H9 (cell line): Measurements from ENCODE around the gene CCDC3. TPM values are rescaled to one million over a fixed set of nuclear protein-coding genes. Genes with fewer than 3 reads are reported as not detected.

Experiments used
- DNase-seq: peaks from one replicate; pipeline ENCODE4 v3.0.0-alpha.2; 2017
- H2AFZ ChIP-seq: one replicate; pipeline ENCODE4 v1.6.1; 2013; ENCODE audit warnings: mild to moderate bottlenecking, low read length, control low read depth, moderate library complexity
- H2AK5ac ChIP-seq: 2 replicates; pipeline ENCODE4 v1.6.1; 2013; ENCODE audit warnings: low read length, control low read depth, mixed read lengths; ENCODE audit not compliant: insufficient read length
- H2BK120ac ChIP-seq: one replicate; pipeline ENCODE4 v1.6.1; 2013; ENCODE audit warnings: low read depth, mild to moderate bottlenecking, low read length, control low read depth, inconsistent platforms; ENCODE audit not compliant: poor library complexity, severe bottlenecking
- H2BK12ac ChIP-seq: 2 replicates; pipeline ENCODE4 v1.6.1; 2013; ENCODE audit warnings: low read length, control low read depth, mixed read lengths, low read depth; ENCODE audit not compliant: insufficient read length
- H2BK15ac ChIP-seq: 2 replicates; pipeline ENCODE4 v1.6.1; 2013; ENCODE audit warnings: low read depth, low read length, control low read depth
- H2BK20ac ChIP-seq: one replicate; pipeline ENCODE4 v1.6.1; 2013; ENCODE audit warnings: low read depth, mild to moderate bottlenecking, low read length, control low read depth, inconsistent platforms; ENCODE audit not compliant: poor library complexity, severe bottlenecking
- H2BK5ac ChIP-seq: 2 replicates; pipeline ENCODE4 v1.6.1; 2013; ENCODE audit warnings: low read length, control low read depth, mixed read lengths; ENCODE audit not compliant: insufficient read length
- H3K14ac ChIP-seq: 2 replicates; pipeline ENCODE4 v1.6.1; 2013; ENCODE audit warnings: low read length, control low read depth; ENCODE audit not compliant: insufficient read depth
- H3K18ac ChIP-seq: 2 replicates; pipeline ENCODE4 v1.6.1; 2013; ENCODE audit warnings: low read depth, mild to moderate bottlenecking, mixed read lengths, low read length, control low read depth; ENCODE audit not compliant: insufficient read length
- H3K23ac ChIP-seq: 2 replicates; pipeline ENCODE4 v1.6.1; 2013; ENCODE audit warnings: low read length, control low read depth, mixed read lengths, low read depth; ENCODE audit not compliant: insufficient read length
- H3K23me2 ChIP-seq: 2 replicates; pipeline ENCODE4 v1.6.1; 2013; ENCODE audit warnings: low read depth, mild to moderate bottlenecking, mixed read lengths, low read length, control low read depth; ENCODE audit not compliant: insufficient read length, poor library complexity, severe bottlenecking
- H3K27ac ChIP-seq: 2 replicates; pipeline ENCODE4 v1.5.1; 2013; ENCODE audit warnings: low read length, control low read depth, mixed read lengths, low read depth; ENCODE audit not compliant: insufficient read length
- H3K27me3 ChIP-seq: 2 replicates; pipeline ENCODE4 v1.6.1; 2013; ENCODE audit warnings: low read length, control low read depth, inconsistent platforms; ENCODE audit not compliant: insufficient read depth
- H3K4ac ChIP-seq: 2 replicates; pipeline ENCODE4 v1.6.1; 2013; ENCODE audit warnings: low read depth, mild to moderate bottlenecking, control low read depth, inconsistent platforms, low read length, moderate library complexity
- H3K4me1 ChIP-seq: 2 replicates; pipeline ENCODE4 v1.6.1; 2013; ENCODE audit warnings: low read length, control low read depth, inconsistent platforms; ENCODE audit not compliant: insufficient read depth
- H3K4me2 ChIP-seq: 2 replicates; pipeline ENCODE4 v1.6.1; 2013; ENCODE audit warnings: low read length, control low read depth, mixed read lengths; ENCODE audit not compliant: insufficient read length, insufficient read depth
- H3K56ac ChIP-seq: 2 replicates; pipeline ENCODE4 v1.6.1; 2013; ENCODE audit warnings: low read depth, mild to moderate bottlenecking, mixed read lengths, low read length, control low read depth; ENCODE audit not compliant: insufficient read length
- H3K79me1 ChIP-seq: 2 replicates; pipeline ENCODE4 v1.6.1; 2013; ENCODE audit warnings: low read depth, mild to moderate bottlenecking, moderate library complexity, low read length, control low read depth, inconsistent platforms; ENCODE audit not compliant: insufficient read depth, poor library complexity, severe bottlenecking
- H3K79me2 ChIP-seq: 2 replicates; pipeline ENCODE4 v1.6.1; 2013; ENCODE audit warnings: low read length, control low read depth, inconsistent platforms; ENCODE audit not compliant: insufficient read depth
- H3K9ac ChIP-seq: 2 replicates; pipeline ENCODE4 v1.6.1; 2013; ENCODE audit warnings: low read length, control low read depth, mixed read lengths; ENCODE audit not compliant: insufficient read length; ENCODE audit errors: extremely low read depth
- H3K9me3 ChIP-seq: one replicate; pipeline ENCODE4 v1.6.1; 2013; ENCODE audit warnings: low read depth, low read length, inconsistent platforms; ENCODE audit not compliant: control insufficient read depth
- H3T11ph ChIP-seq: one replicate; pipeline ENCODE4 v1.6.1; 2013; ENCODE audit warnings: mild to moderate bottlenecking, low read length, control low read depth, inconsistent platforms
- H4K20me1 ChIP-seq: one replicate; pipeline ENCODE4 v1.6.1; 2013; ENCODE audit not compliant: control insufficient read depth, insufficient read length, insufficient read depth
- H4K5ac ChIP-seq: 2 replicates; pipeline ENCODE4 v1.6.1; 2013; ENCODE audit warnings: low read depth, mild to moderate bottlenecking, mixed read lengths, low read length, control low read depth; ENCODE audit not compliant: insufficient read length
- H4K8ac ChIP-seq: replicated peaks from 2 replicates; pipeline ENCODE4 v1.6.1; 2013; ENCODE audit warnings: low read length, control low read depth, mixed read lengths, low read depth; ENCODE audit not compliant: insufficient read length
- H4K91ac ChIP-seq: 2 replicates; pipeline ENCODE4 v1.6.1; 2013; ENCODE audit warnings: low read depth, mild to moderate bottlenecking, moderate library complexity, mixed read lengths, low read length, control low read depth; ENCODE audit not compliant: insufficient read length
- H3K27ac Mint-ChIP-seq, 3 experiments: 2 replicates in 2 of 3; 3 replicates in 1 of 3; pipeline ENCODE4 v1.8.0; 2020 to 2021; ENCODE audit warnings: mixed read lengths in 3 of 3, mild to moderate bottlenecking in 1 of 3, moderate library complexity in 1 of 3
- H3K27me3 Mint-ChIP-seq: 2 replicates; pipeline ENCODE4 v1.8.0; 2021; ENCODE audit warnings: low read depth, mild to moderate bottlenecking, moderate library complexity, mixed read lengths
- H3K36me3 Mint-ChIP-seq, 3 experiments: 2 replicates in 2 of 3; 3 replicates in 1 of 3; pipeline ENCODE4 v1.8.0; 2020 to 2021; ENCODE audit warnings: low read depth in 3 of 3, mixed read lengths in 3 of 3; ENCODE audit not compliant: insufficient read depth in 1 of 3
- H3K4me1 Mint-ChIP-seq, 2 experiments: 2 replicates each; pipeline ENCODE4 v1.8.0; 2020; ENCODE audit warnings: mixed read lengths in 2 of 2
- H3K4me3 Mint-ChIP-seq, 2 experiments: 2 replicates in 1 of 2; 3 replicates in 1 of 2; pipeline ENCODE4 v1.8.0; 2020 to 2021; ENCODE audit warnings: mild to moderate bottlenecking in 2 of 2, mixed read lengths in 2 of 2, moderate library complexity in 1 of 2
- H3K9me3 Mint-ChIP-seq, 2 experiments: 2 replicates in 1 of 2; 3 replicates in 1 of 2; pipeline ENCODE4 v1.8.0; 2020; ENCODE audit warnings: mild to moderate bottlenecking in 2 of 2, mixed read lengths in 2 of 2, moderate library complexity in 1 of 2
- CTCF ChIP-seq: fragments of 200-600 bp; sonication (generic); conservative IDR thresholded peaks from 3 replicates; pipeline ENCODE4 v1.8.0; 2021; ENCODE audit warnings: antibody characterized with exemption, mild to moderate bottlenecking
- WGBS: extraction: QIAGEN DNeasy Blood & Tissue Kit; methylation state at CpG from one replicate; pipeline ENCODE4 v1.1.7; 2013; ENCODE audit warnings: missing lambda C conversion rate, low lambda C conversion rate, mixed read lengths; ENCODE audit not compliant: insufficient read length; ENCODE audit errors: extremely low coverage; 5-methylcytosine and 5-hydroxymethylcytosine counted together
- total RNA-seq: library from RNA; stranded (reverse); gene quantifications from 2 replicates; pipeline ENCODE4 v1.2.1, GENCODE V29; 2021

The CCDC3 gene
- total RNA-seq, 1 experiment from 2014 or later: 2.3 TPM

GRCh38 chr10:13043520-13043919 lies 42.0 kb upstream of the CCDC3 start:
- H3K9me3 Mint-ChIP-seq: peaks cover 3 to 5% of the 10 kb centered on the region in 2 experiments; a peak in 3 of 5 replicates
- no peak for DNase-seq
- no CpG with 5 or more reads among the region's 2 CpGs for WGBS

More at GRCh38 chr10:13043520-13043919, 42.0 kb upstream of the CCDC3 start:
- Histone ChIP-seq H4K91ac (no peak overlapping the region), H4K5ac (no peak overlapping the region), H3K4me2 (no peak overlapping the region), H2BK12ac (no peak overlapping the region), H3K79me2 (no peaks in the 10 kb centered on the region), H4K8ac (no peak overlapping the region), H2BK15ac (no peak overlapping the region), H3K4me1 (peaks cover 4% of the 10 kb centered on the region; the same call in 1 of the 2 replicates), H3K23ac (no peak overlapping the region), H3K27me3 (no peaks in the 10 kb centered on the region), H3K56ac (no peak overlapping the region), H3K14ac (no peak overlapping the region), H3K23me2 (no peaks in the 10 kb centered on the region), H3K4ac (no peak overlapping the region), H4K20me1 (no peaks in the 10 kb centered on the region), H2BK20ac (no peak overlapping the region), H3K9me3 (no peaks in the 10 kb centered on the region), H3K9ac (no peak overlapping the region), H2AFZ (no peak overlapping the region), H2BK5ac (no peak overlapping the region), H3K27ac (no peak overlapping the region), H3K18ac (no peak overlapping the region), H3K79me1 (no peaks in the 10 kb centered on the region), H2BK120ac (no peak overlapping the region), H2AK5ac (no peak overlapping the region), H3T11ph (no peak overlapping the region)
- no peak overlapping the region for H3K4me3 Mint-ChIP-seq
- no peak overlapping the region for H3K27ac Mint-ChIP-seq
- TF ChIP-seq CTCF: no peak
- H3K36me3 Mint-ChIP-seq: peaks cover 0 to 5% (median 0%) of the 10 kb centered on the region in 3 experiments; a peak in 1 of 7 replicates
- H3K4me1 Mint-ChIP-seq: peaks cover 17 to 20% of the 10 kb centered on the region in 2 experiments
- 0 out of 2 replicates have a peak, but pooled peaks cover 2% of the 10 kb centered on the region for H3K27me3 Mint-ChIP-seq
